Vagina (tissue), 2 donors: ENCODE data around the gene CCDC12.

ENCODE experiments used
- CTCF ChIP-seq, 3 experiments: fragments of 450-650 bp in 2 of 3; fragments of 200-600 bp in 1 of 3; sonication (generic) in 1 of 3; IDR thresholded peaks; one replicate each; pipeline ENCODE4 v1.5.1; 2017 to 2019; ENCODE audit warnings: antibody characterized with exemption in 3 of 3, mild to moderate bottlenecking in 2 of 3, moderate library complexity in 2 of 3
- POLR2AphosphoS5 ChIP-seq, 2 donors: sonication (generic); formaldehyde crosslinking; IDR thresholded peaks; one replicate each; pipeline ENCODE4 v1.9.0; 2017; ENCODE audit warnings: antibody characterized with exemption in 2 of 2, mild to moderate bottlenecking in 2 of 2, low read depth in 1 of 2; ENCODE audit not compliant: insufficient read depth in 1 of 2

GRCh38 chr3:46986782-46987310 lies 10.3 kb upstream of the CCDC12 start:
- TF ChIP-seq POLR2AphosphoS5 (IDR thresholded peaks at IDR 0.05; ENCODE audit: insufficient read depth in 1 of 2, low read depth in 1 of 2) (no peak), CTCF (IDR thresholded peaks at IDR 0.05) (no peak)
